GM12878 (cell line): ENCODE results near the gene LPGAT1. TPM values are rescaled to one million over a fixed set of nuclear protein-coding genes. Genes with fewer than 3 reads are reported as not detected.

Experiments used
- ATAC-seq: fragments of 200-7000 bp; cut with Tn5 transposase; 3 replicates; pipeline ENCODE4 v1.9.1; 2020; ENCODE audit warnings: mild to moderate bottlenecking, moderate library complexity
- BruUV-seq: library from RNA; stranded (reverse); fragments of 400-500 nt; replicated peaks from 2 replicates; lab custom pipeline; 2021; lab: Mats Ljungman, UMichigan
- CTCF ChIA-PET: fragments of 300-600 bp; sonication (Branson Sonifier 250); formaldehyde crosslinking; extraction: SDS; loops from one replicate; lab custom pipeline; 2021; ENCODE audit warnings: inconsistent platforms; lab: Yijun Ruan, JAX
- POLR2A ChIA-PET: fragments of 350-600 bp; formaldehyde crosslinking; extraction: SDS; loops from one replicate; lab custom pipeline; 2021; ENCODE audit warnings: inconsistent platforms; lab: Charles Lee
- RAD21 ChIA-PET: fragments of 300-600 bp; sonication (Branson Sonifier 250); formaldehyde crosslinking; loops from one replicate; lab custom pipeline; 2023; ENCODE audit warnings: antibody characterized with exemption; ENCODE audit not compliant: unreplicated experiment; lab: Charles Lee
- SMC1A ChIA-PET: fragments of 300-600 bp; sonication (Branson Sonifier 250); formaldehyde crosslinking; loops from one replicate; lab custom pipeline; 2023; ENCODE audit not compliant: unreplicated experiment, uncharacterized antibody; lab: Charles Lee
- DNase-seq: peaks from one replicate; pipeline ENCODE4 v3.0.0-alpha.2; 2011; ENCODE audit warnings: low read depth, low spot score
- FAIRE-seq: peaks from 3 replicates; lab custom pipeline; 2011; peaks lifted over from hg19 to GRCh38; lab: Jason Lieb, UNC
- H2AFZ ChIP-seq: 2 replicates; pipeline ENCODE4 v1.6.0; 2011; ENCODE audit warnings: low read depth, low read length, control low read depth; ENCODE audit not compliant: control insufficient read depth
- H3K27ac ChIP-seq: 2 replicates; pipeline ENCODE4 v1.5.1; 2011; ENCODE audit warnings: control low read depth; ENCODE audit not compliant: control insufficient read depth, insufficient read depth
- H3K27me3 ChIP-seq, 2 experiments: replicated peaks in 1 of 2; 2 replicates each; pipeline versions ENCODE4 v1.6.0 to v1.6.1; 2011; ENCODE audit warnings: low read length in 1 of 2; ENCODE audit not compliant: control insufficient read depth in 2 of 2, insufficient read depth in 2 of 2
- H3K36me3 ChIP-seq, 2 experiments: 2 replicates each; pipeline ENCODE4 v1.5.1; 2011; ENCODE audit warnings: low read length in 1 of 2; ENCODE audit not compliant: control insufficient read depth in 2 of 2, insufficient read depth in 2 of 2
- H3K4me1 ChIP-seq: 2 replicates; pipeline ENCODE4 v1.6.1; 2011; ENCODE audit warnings: mild to moderate bottlenecking, low read length, moderate library complexity, mixed read lengths; ENCODE audit not compliant: control insufficient read depth, insufficient read depth
- H3K4me2 ChIP-seq: 2 replicates; pipeline ENCODE4 v1.6.0; 2011; ENCODE audit warnings: control low read depth; ENCODE audit not compliant: control insufficient read depth, insufficient read depth
- H3K4me3 ChIP-seq: fragments of 200-600 bp; sonication (generic); 2 replicates; pipeline ENCODE4 v1.5.1; 2016
- H3K79me2 ChIP-seq: 2 replicates; pipeline ENCODE4 v1.6.0; 2011; ENCODE audit warnings: low read length; ENCODE audit not compliant: control insufficient read depth, insufficient read depth
- H3K9ac ChIP-seq: 2 replicates; pipeline ENCODE4 v1.8.0; 2011; ENCODE audit warnings: low read length, control low read depth, mixed read lengths; ENCODE audit not compliant: control insufficient read depth, insufficient read depth
- H3K9me3 ChIP-seq: replicated peaks from 3 replicates; pipeline ENCODE4 v1.5.1; 2011; ENCODE audit warnings: mild to moderate bottlenecking, low read length; ENCODE audit not compliant: control insufficient read depth, insufficient read depth
- H4K20me1 ChIP-seq: 2 replicates; pipeline ENCODE4 v1.6.0; 2011; ENCODE audit not compliant: control insufficient read depth, insufficient read depth
- BHLHE40 ChIP-seq, 2 experiments: fragments of 450-650 bp in 1 of 2; IDR thresholded peaks; 2 replicates each; pipeline ENCODE4 v1.6.1; 2011 to 2017; ENCODE audit warnings: low read depth in 2 of 2, borderline replicate concordance in 1 of 2, improper control_type of control experiment in 1 of 2, low read length in 1 of 2, mild to moderate bottlenecking in 1 of 2
- BMI1 ChIP-seq: fragments of 450-650 bp; IDR thresholded peaks from 2 replicates; pipeline ENCODE4 v1.6.1; 2016; ENCODE audit warnings: mild to moderate bottlenecking, moderate library complexity, borderline replicate concordance
- KAT2A ChIP-seq: conservative IDR thresholded peaks from 2 replicates; pipeline ENCODE4 v1.6.1; 2011; ENCODE audit warnings: low read depth, low read length; ENCODE audit not compliant: control insufficient read depth
- PKNOX1 ChIP-seq: fragments of 450-650 bp; IDR thresholded peaks from 2 replicates; pipeline ENCODE4 v1.6.1; 2016; ENCODE audit warnings: mild to moderate bottlenecking
- RAD21 ChIP-seq: IDR thresholded peaks from 2 replicates; pipeline ENCODE4 v1.6.1; 2011; ENCODE audit warnings: mild to moderate bottlenecking, low read depth, low read length, moderate library complexity; ENCODE audit not compliant: insufficient read depth
- TCF3 ChIP-seq: IDR thresholded peaks from 2 replicates; pipeline ENCODE4 v1.6.1; 2012; ENCODE audit warnings: low read depth, mild to moderate bottlenecking, low read length, borderline replicate concordance; ENCODE audit not compliant: insufficient read depth
- ZNF274 ChIP-seq: IDR thresholded peaks from one replicate; pipeline ENCODE4 v1.8.0; 2011; ENCODE audit not compliant: insufficient read length, insufficient read depth
- ZNF592 ChIP-seq: fragments of 450-650 bp; IDR thresholded peaks from 2 replicates; pipeline ENCODE4 v1.6.1; 2017; ENCODE audit warnings: mild to moderate bottlenecking, moderate library complexity
- ZSCAN29 ChIP-seq: fragments of 450-650 bp; IDR thresholded peaks from 2 replicates; pipeline ENCODE4 v1.6.1; 2017; ENCODE audit warnings: mild to moderate bottlenecking, moderate library complexity
- WGBS: methylation state at CpG from one replicate; pipeline ENCODE4 v1.1.6; 2016; ENCODE audit warnings: low lambda C conversion rate; ENCODE audit not compliant: insufficient replicate concordance, insufficient coverage; ENCODE audit errors: missing lambda C conversion rate; 5-methylcytosine and 5-hydroxymethylcytosine counted together
- in situ Hi-C: fragments of 300-500 bp; cut with MboI; formaldehyde crosslinking; loops from 9 replicates; pipeline ENCODE4 v1.14.3; 2018; ENCODE audit warnings: mixed read lengths
- intact Hi-C: fragments of 100-400 bp; cut with micrococcal nuclease; formaldehyde crosslinking; loops from one replicate; pipeline ENCODE4 v1.14.2; 2022; ENCODE audit not compliant: unreplicated experiment
- polyA plus RNA-seq, 11 experiments: library from polyadenylated mRNA; depleted of rRNA in 4 of 11; unstranded in 6 of 11; stranded (reverse) in 5 of 11; fragments of >200 nt; fragmentation: Nextera tagmentation in 4 of 11; fragmentation: Illumina TruSeq in 1 of 11; extraction: Ambion mirVana in 4 of 11; extraction: Trizol in 1 of 11; gene quantifications; 1 replicate in 1 of 11; 2 replicates in 10 of 11; pipeline versions ENCODE4 v1.2.1 to v1.2.3, GENCODE V29; 2011 to 2016; ENCODE audit warnings: inconsistent platforms in 2 of 11, missing spikeins in 2 of 11, low read depth in 1 of 11
- total RNA-seq, 4 experiments: library from RNA; depleted of rRNA in 3 of 4; stranded (reverse); fragments of >200 nt in 3 of 4; fragmentation: Illumina TruSeq in 1 of 4; extraction: Trizol in 1 of 4; gene quantifications; 2 replicates each; pipeline versions ENCODE4 v1.2.1 to v1.2.3, GENCODE V29; 2013 to 2021

Gene LPGAT1
- total and polyA plus RNA-seq, 10 of the 15 experiments (the other 5 are each of a cell fraction or from before 2014, with no cell fraction given), result 5.8 to 40.6 (median 19.2) TPM

- FAIRE-seq, result no peak
- intact Hi-C loops (no loop called here), in situ Hi-C loops (no loop called here)
- Histone ChIP-seq H2AFZ (no peak overlapping the region), H3K27ac (no peak overlapping the region), H3K4me2 (no peak overlapping the region), H3K27me3 (no peaks in the 10 kb centered on the region), H3K9ac (no peak overlapping the region)
- POLR2A ChIA-PET, result interaction anchor here (1.0 kb wide), 1 partner anchor 21 kb away, joined by 3 read pairs; no protein-coding TSS in a partner anchor
- TF ChIP-seq RAD21 (no peak), BMI1 (no peak), ZNF592 (no peak), BHLHE40 (IDR thresholded peaks at IDR 0.05; ENCODE audit: borderline replicate concordance in 1 of 2, low read depth in 2 of 2, low read length in 1 of 2) (no peak), ZNF274 (no peak), KAT2A (no peak), PKNOX1 (no peak), ZSCAN29 (no peak), TCF3 (no peak)
- TF ChIP-seq, all 136 proteins: peak for 0
- RAD21 ChIA-PET, result interaction anchor here (0.6 to 1.0 kb wide), 2 partner anchors 186 to 333 kb away, joined by 3 read pairs; partner anchors contain the start of gene INTS7
- Histone ChIP-seq H3K36me3 (no peaks in the 10 kb centered on the region), H3K9me3 (no peaks in the 10 kb centered on the region), H3K4me3 (no peak overlapping the region), H3K79me2 (no peaks in the 10 kb centered on the region), H3K4me1 (peaks cover 21% of the 10 kb centered on the region), H4K20me1 (no peaks in the 10 kb centered on the region)
- WGBS, result 86% methylated on average over 6 of the region's 6 CpGs
- ATAC-seq, result no peak
- SMC1A ChIA-PET, result interaction anchor here (0.7 to 1.6 kb wide), 7 partner anchors 18 to 754 kb away, joined by 3 to 4 read pairs (median 3); no protein-coding TSS in a partner anchor
- BruUV-seq, result no TSS peak
- CTCF ChIA-PET, result interaction anchor here (0.7 to 8.6 kb wide), 2 partner anchors 80 to 335 kb away, joined by 3 to 199 read pairs; partner anchors contain the start of genes DTL and INTS7
- no peak for DNase-seq
Measured at GRCh38 chr1:211701733-211702132, 128.8 kb downstream of the LPGAT1 start.
